Caco-2 (cell line): ENCODE results near the gene DGKB. TPM values are rescaled to one million over a fixed set of nuclear protein-coding genes. Genes with fewer than 3 reads are reported as not detected.

ENCODE experiments used
- BruUV-seq: library from RNA; stranded (reverse); fragments of 400-500 nt; replicated peaks from 2 replicates; lab custom pipeline; 2021; lab: Mats Ljungman, UMichigan
- CTCF ChIA-PET: fragments of 300-600 bp; sonication (Branson Sonifier 250); formaldehyde crosslinking; loops from one replicate; lab custom pipeline; 2022; ENCODE audit warnings: antibody characterized with exemption; lab: Charles Lee
- POLR2A ChIA-PET: fragments of 300-600 bp; sonication (Branson Sonifier 250); formaldehyde crosslinking; loops from one replicate; lab custom pipeline; 2022; ENCODE audit warnings: antibody characterized with exemption; lab: Charles Lee
- DNase-seq, 2 experiments: peaks; one replicate each; pipeline versions ENCODE4 v3.0.0 to v3.0.0-alpha.2; 2020 to 2022
- H3K27me3 ChIP-seq: replicated peaks from 2 replicates; pipeline ENCODE4 v1.6.0; 2011; ENCODE audit warnings: low read length; ENCODE audit not compliant: control insufficient read depth, insufficient read depth
- H3K36me3 ChIP-seq: 2 replicates; pipeline ENCODE4 v1.5.1; 2011; ENCODE audit warnings: low read length; ENCODE audit not compliant: control insufficient read depth, insufficient read depth
- H3K4me1 ChIP-seq: fragments of 250-450 bp; sonication (Bioruptor Pico); 2 replicates; pipeline ENCODE4 v1.5.1; 2020; ENCODE audit warnings: mild to moderate bottlenecking
- H3K4me3 ChIP-seq: 2 replicates; pipeline ENCODE4 v1.5.1; 2011; ENCODE audit warnings: low read depth, mild to moderate bottlenecking, control low read depth, low read length
- H3K9me3 ChIP-seq: fragments of 250-450 bp; sonication (Bioruptor Pico); 2 replicates; pipeline ENCODE4 v1.5.1; 2020; ENCODE audit warnings: mild to moderate bottlenecking, moderate library complexity
- H3K27ac Mint-ChIP-seq: one replicate; pipeline ENCODE4 v1.8.0; 2022; ENCODE audit warnings: mixed read lengths; ENCODE audit not compliant: unreplicated experiment
- H3K27me3 Mint-ChIP-seq: one replicate; pipeline ENCODE4 v1.8.0; 2022; ENCODE audit warnings: mixed read lengths; ENCODE audit not compliant: insufficient read depth, unreplicated experiment
- H3K36me3 Mint-ChIP-seq: one replicate; pipeline ENCODE4 v1.8.0; 2022; ENCODE audit warnings: mild to moderate bottlenecking, mixed read lengths; ENCODE audit not compliant: insufficient read depth, unreplicated experiment
- H3K4me1 Mint-ChIP-seq: one replicate; pipeline ENCODE4 v1.8.0; 2022; ENCODE audit warnings: low read depth, mixed read lengths; ENCODE audit not compliant: unreplicated experiment
- H3K4me3 Mint-ChIP-seq: one replicate; pipeline ENCODE4 v1.8.0; 2022; ENCODE audit warnings: mild to moderate bottlenecking, moderate library complexity, mixed read lengths; ENCODE audit not compliant: unreplicated experiment
- H3K9me3 Mint-ChIP-seq: one replicate; pipeline ENCODE4 v1.8.0; 2022; ENCODE audit warnings: mixed read lengths; ENCODE audit not compliant: unreplicated experiment
- CTCF ChIP-seq, 2 experiments: fragments of 200-600 bp in 1 of 2; IDR thresholded peaks; 1 replicate in 1 of 2; 2 replicates in 1 of 2; pipeline versions ENCODE4 v1.5.1 to v1.8.0; 2011 to 2022; ENCODE audit warnings: antibody characterized with exemption in 1 of 2, control low read depth in 1 of 2, inconsistent platforms in 1 of 2, low read depth in 1 of 2, low read length in 1 of 2, mild to moderate bottlenecking in 1 of 2, moderate library complexity in 1 of 2; ENCODE audit not compliant: insufficient read depth in 1 of 2, severe bottlenecking in 1 of 2, unreplicated experiment in 1 of 2
- intact Hi-C: fragments of 100-400 bp; cut with micrococcal nuclease; formaldehyde crosslinking; loops from one replicate; pipeline ENCODE4 v1.10.0; 2022; ENCODE audit not compliant: unreplicated experiment
- total RNA-seq: library from RNA; stranded (reverse); gene quantifications from 2 replicates; pipeline ENCODE4 v1.2.3, GENCODE V29; 2022

DGKB gene
- total RNA-seq, 1 experiment from 2014 or later = 0.39 TPM

GRCh38 chr7:14821757-14822480 lies 80.6 kb downstream of the DGKB start:
- no peaks in the 10 kb centered on the region for H3K27me3 Mint-ChIP-seq
- TF ChIP-seq CTCF (IDR thresholded peaks at IDR 0.05; ENCODE audit: insufficient read depth in 1 of 2, low read depth in 1 of 2, low read length in 1 of 2, severe bottlenecking in 1 of 2, unreplicated experiment in 1 of 2) = no peak

GRCh38 chr7:14818871-14819270 lies 83.7 kb downstream of the DGKB start:
- Mint-ChIP-seq H3K4me1 (no peaks in the 10 kb centered on the region), H3K4me3 (no peak overlapping the region), H3K27me3 (no peaks in the 10 kb centered on the region), H3K9me3 (no peaks in the 10 kb centered on the region), H3K27ac (no peak overlapping the region), H3K36me3 (no peaks in the 10 kb centered on the region)
- Histone ChIP-seq H3K27me3 (no peaks in the 10 kb centered on the region), H3K36me3 (no peaks in the 10 kb centered on the region), H3K4me1 (no peaks in the 10 kb centered on the region), H3K4me3 (no peak overlapping the region), H3K9me3 (no peaks in the 10 kb centered on the region)
- POLR2A ChIA-PET = no interaction called here
- intact Hi-C loops = no loop called here
- no peak for DNase-seq
- CTCF ChIA-PET = interaction anchor here (0.6 kb wide), 1 partner anchor 126 kb away, joined by 3 read pairs; no protein-coding TSS in a partner anchor
- no peak for TF ChIP-seq CTCF (IDR thresholded peaks at IDR 0.05; ENCODE audit: insufficient read depth in 1 of 2, low read depth in 1 of 2, low read length in 1 of 2, severe bottlenecking in 1 of 2, unreplicated experiment in 1 of 2)
- BruUV-seq = no TSS peak

More at GRCh38 chr7:14821757-14822480, 80.6 kb downstream of the DGKB start:
- Mint-ChIP-seq H3K4me1 (no peaks in the 10 kb centered on the region), H3K27ac (no peak overlapping the region), H3K9me3 (no peaks in the 10 kb centered on the region), H3K36me3 (no peaks in the 10 kb centered on the region), H3K4me3 (no peak overlapping the region)
- no peaks in the 10 kb centered on the region for H3K27me3 ChIP-seq
- H3K4me1 ChIP-seq = no peaks in the 10 kb centered on the region
- intact Hi-C loops = no loop called here
- no peaks in the 10 kb centered on the region for H3K36me3 ChIP-seq
- no peak overlapping the region for H3K4me3 ChIP-seq
- no TSS peak for BruUV-seq
- POLR2A ChIA-PET = no interaction called here
- DNase-seq = no peak
- CTCF ChIA-PET = no interaction called here
- no peaks in the 10 kb centered on the region for H3K9me3 ChIP-seq

GRCh38 chr7:14817829-14818614 lies 84.5 kb downstream of the DGKB start:
- Mint-ChIP-seq H3K27me3 (no peaks in the 10 kb centered on the region), H3K36me3 (no peaks in the 10 kb centered on the region), H3K9me3 (no peaks in the 10 kb centered on the region), H3K27ac (no peak overlapping the region), H3K4me3 (no peak overlapping the region), H3K4me1 (no peaks in the 10 kb centered on the region)
- intact Hi-C loops = no loop called here
- H3K36me3 ChIP-seq = no peaks in the 10 kb centered on the region
- CTCF ChIA-PET = no interaction called here
- POLR2A ChIA-PET = no interaction called here
- H3K9me3 ChIP-seq = no peaks in the 10 kb centered on the region
- H3K4me1 ChIP-seq = no peaks in the 10 kb centered on the region
- H3K27me3 ChIP-seq = no peaks in the 10 kb centered on the region
- BruUV-seq = no TSS peak
- no peak for TF ChIP-seq CTCF (IDR thresholded peaks at IDR 0.05; ENCODE audit: insufficient read depth in 1 of 2, low read depth in 1 of 2, low read length in 1 of 2, severe bottlenecking in 1 of 2, unreplicated experiment in 1 of 2)
- no peak for DNase-seq
- H3K4me3 ChIP-seq = no peak overlapping the region
